Measurements from ENCODE around the gene LDLRAD2.
"Not testable (repeated sequence)": the region's sequence is repeated elsewhere in the genome, so short reads cannot be mapped to it uniquely, and the experiment has no call there.

The LDLRAD2 gene

GRCh38 chr1:21823206-21823979 lies 11.3 kb downstream of the LDLRAD2 start:
- H3K4me3 ChIP-seq (replicated peaks; ENCODE audit: insufficient read depth, low read length), result no peak overlapping the region
- peak in 1 of 2 experiments; percentile 70 for DNase-seq (ENCODE audit: low read depth in 1 of 2, low spot score in 1 of 2)
- no peak for TF ChIP-seq GABPA (IDR thresholded peaks at IDR 0.05; ENCODE audit: low read depth)
- TF ChIP-seq SPI1 (IDR thresholded peaks at IDR 0.05; ENCODE audit: borderline replicate concordance, low read depth), result peak; percentile 71; the same call in 1 of the 2 replicates
- H3K27me3 ChIP-seq (ENCODE audit: insufficient read depth, poor library complexity, severe bottlenecking), result no peaks in the 10 kb centered on the region
- no peak overlapping the region for H3K27ac ChIP-seq (replicated peaks)

- no peak for DNase-seq (ENCODE audit: low read depth in 1 of 2, low spot score in 1 of 2)
- H3K4me3 ChIP-seq (replicated peaks; ENCODE audit: insufficient read depth, low read length), result no peak overlapping the region
- no peak overlapping the region for H3K27ac ChIP-seq (replicated peaks)
- H3K27me3 ChIP-seq (ENCODE audit: insufficient read depth, poor library complexity, severe bottlenecking), result no peaks in the 10 kb centered on the region
- TF ChIP-seq CTCF (IDR thresholded peaks at IDR 0.05; ENCODE audit: insufficient read depth, low read length), result no peak
- no peak for TF ChIP-seq GABPA (IDR thresholded peaks at IDR 0.05; ENCODE audit: low read depth)
- TF ChIP-seq REST (IDR thresholded peaks at IDR 0.05; ENCODE audit: insufficient replicate concordance, low read depth), result no peak
- no peak; the same call in 1 of the 2 replicates for TF ChIP-seq POLR2AphosphoS5 (IDR thresholded peaks at IDR 0.05; ENCODE audit: low read depth)
- no peak for TF ChIP-seq SPI1 (IDR thresholded peaks at IDR 0.05; ENCODE audit: borderline replicate concordance, low read depth)
Observed at GRCh38 chr1:21823980-21824702, 12.1 kb downstream of the LDLRAD2 start.

- TF ChIP-seq POLR2AphosphoS5 (IDR thresholded peaks at IDR 0.05; ENCODE audit: low read depth), result no peak
- no peak overlapping the region for H3K27ac ChIP-seq (replicated peaks)
Observed at GRCh38 chr1:21824926-21825325, 12.9 kb downstream of the LDLRAD2 start.

GRCh38 chr1:21825393-21825792 lies 13.3 kb downstream of the LDLRAD2 start:
- no peak overlapping the region for H3K27ac ChIP-seq (replicated peaks)
- TF ChIP-seq CTCF (IDR thresholded peaks at IDR 0.05; ENCODE audit: insufficient read depth, low read length), result no peak
- no peaks in the 10 kb centered on the region for H3K27me3 ChIP-seq (ENCODE audit: insufficient read depth, poor library complexity, severe bottlenecking)
- DNase-seq (ENCODE audit: low read depth in 1 of 2, low spot score in 1 of 2), result no peak
- no peak overlapping the region for H3K4me3 ChIP-seq (replicated peaks; ENCODE audit: insufficient read depth, low read length)

More at GRCh38 chr1:21824926-21825325, 12.9 kb downstream of the LDLRAD2 start:
- DNase-seq (ENCODE audit: low read depth in 1 of 2, low spot score in 1 of 2), result no peak
- no peaks in the 10 kb centered on the region for H3K27me3 ChIP-seq (ENCODE audit: insufficient read depth, poor library complexity, severe bottlenecking)
- H3K4me3 ChIP-seq (replicated peaks; ENCODE audit: insufficient read depth, low read length), result no peak overlapping the region

GRCh38 chr1:21826694-21827093 lies 14.6 kb downstream of the LDLRAD2 start:
- not testable (repeated sequence) for H3K27ac ChIP-seq (replicated peaks); DNase-seq (ENCODE audit: low read depth in 1 of 2, low spot score in 1 of 2); H3K4me3 ChIP-seq (replicated peaks; ENCODE audit: insufficient read depth, low read length); H3K27me3 ChIP-seq (ENCODE audit: insufficient read depth, poor library complexity, severe bottlenecking)

GRCh38 chr1:21827141-21827679 lies 15.1 kb downstream of the LDLRAD2 start:
- Histone ChIP-seq H3K27me3 (ENCODE audit: insufficient read depth, poor library complexity, severe bottlenecking) (no peaks in the 10 kb centered on the region), H3K27ac (replicated peaks) (no peak overlapping the region), H3K4me3 (replicated peaks; ENCODE audit: insufficient read depth, low read length) (no peak overlapping the region)
- no peak for DNase-seq (ENCODE audit: low read depth in 1 of 2, low spot score in 1 of 2)
- no peak for TF ChIP-seq CTCF (IDR thresholded peaks at IDR 0.05; ENCODE audit: insufficient read depth, low read length)
- TF ChIP-seq GABPA (IDR thresholded peaks at IDR 0.05; ENCODE audit: low read depth), result no peak
- TF ChIP-seq POLR2AphosphoS5 (IDR thresholded peaks at IDR 0.05; ENCODE audit: low read depth), result no peak
